Measurements from ENCODE around the gene NLRP6.

The NLRP6 gene

GRCh38 chr11:289398-289711 is 11.1 kb downstream of the NLRP6 start:
- Histone ChIP-seq H3K4me3 (ENCODE audit: low read length) (peak overlapping the region; percentile 85), H3K4me2 (ENCODE audit: low read length) (peak overlapping the region; percentile 97), H3K27me3 (ENCODE audit: low read depth, low read length) (peaks cover 9% of the 10 kb centered on the region; the same call in 1 of the 2 replicates), H3K27ac (ENCODE audit: low read length) (no peak overlapping the region), H3K36me3 (replicated peaks; ENCODE audit: low read depth, low read length) (peaks cover 10% of the 10 kb centered on the region), H4K20me1 (ENCODE audit: insufficient read depth, low read length) (no peaks in the 10 kb centered on the region), H2AFZ (ENCODE audit: low read depth, low read length) (no peak overlapping the region), H3K79me2 (ENCODE audit: low read length) (no peaks in the 10 kb centered on the region; the same call in 1 of the 2 replicates), H3K4me1 (ENCODE audit: low read length) (peaks cover 12% of the 10 kb centered on the region), H3K9me3 (ENCODE audit: insufficient read depth, low read length) (no peaks in the 10 kb centered on the region), H3K9ac (ENCODE audit: low read length) (peak overlapping the region; percentile 72)
- TF ChIP-seq EZH2phosphoT487 (IDR thresholded peaks at IDR 0.05; ENCODE audit: low read depth) = no peak
- TF ChIP-seq, protein P1, sequence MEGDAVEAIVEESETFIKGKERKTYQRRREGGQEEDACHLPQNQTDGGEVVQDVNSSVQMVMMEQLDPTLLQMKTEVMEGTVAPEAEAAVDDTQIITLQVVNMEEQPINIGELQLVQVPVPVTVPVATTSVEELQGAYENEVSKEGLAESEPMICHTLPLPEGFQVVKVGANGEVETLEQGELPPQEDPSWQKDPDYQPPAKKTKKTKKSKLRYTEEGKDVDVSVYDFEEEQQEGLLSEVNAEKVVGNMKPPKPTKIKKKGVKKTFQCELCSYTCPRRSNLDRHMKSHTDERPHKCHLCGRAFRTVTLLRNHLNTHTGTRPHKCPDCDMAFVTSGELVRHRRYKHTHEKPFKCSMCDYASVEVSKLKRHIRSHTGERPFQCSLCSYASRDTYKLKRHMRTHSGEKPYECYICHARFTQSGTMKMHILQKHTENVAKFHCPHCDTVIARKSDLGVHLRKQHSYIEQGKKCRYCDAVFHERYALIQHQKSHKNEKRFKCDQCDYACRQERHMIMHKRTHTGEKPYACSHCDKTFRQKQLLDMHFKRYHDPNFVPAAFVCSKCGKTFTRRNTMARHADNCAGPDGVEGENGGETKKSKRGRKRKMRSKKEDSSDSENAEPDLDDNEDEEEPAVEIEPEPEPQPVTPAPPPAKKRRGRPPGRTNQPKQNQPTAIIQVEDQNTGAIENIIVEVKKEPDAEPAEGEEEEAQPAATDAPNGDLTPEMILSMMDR (IDR thresholded peaks at IDR 0.05; ENCODE audit: low read depth, low read length) = no peak

DNA sequence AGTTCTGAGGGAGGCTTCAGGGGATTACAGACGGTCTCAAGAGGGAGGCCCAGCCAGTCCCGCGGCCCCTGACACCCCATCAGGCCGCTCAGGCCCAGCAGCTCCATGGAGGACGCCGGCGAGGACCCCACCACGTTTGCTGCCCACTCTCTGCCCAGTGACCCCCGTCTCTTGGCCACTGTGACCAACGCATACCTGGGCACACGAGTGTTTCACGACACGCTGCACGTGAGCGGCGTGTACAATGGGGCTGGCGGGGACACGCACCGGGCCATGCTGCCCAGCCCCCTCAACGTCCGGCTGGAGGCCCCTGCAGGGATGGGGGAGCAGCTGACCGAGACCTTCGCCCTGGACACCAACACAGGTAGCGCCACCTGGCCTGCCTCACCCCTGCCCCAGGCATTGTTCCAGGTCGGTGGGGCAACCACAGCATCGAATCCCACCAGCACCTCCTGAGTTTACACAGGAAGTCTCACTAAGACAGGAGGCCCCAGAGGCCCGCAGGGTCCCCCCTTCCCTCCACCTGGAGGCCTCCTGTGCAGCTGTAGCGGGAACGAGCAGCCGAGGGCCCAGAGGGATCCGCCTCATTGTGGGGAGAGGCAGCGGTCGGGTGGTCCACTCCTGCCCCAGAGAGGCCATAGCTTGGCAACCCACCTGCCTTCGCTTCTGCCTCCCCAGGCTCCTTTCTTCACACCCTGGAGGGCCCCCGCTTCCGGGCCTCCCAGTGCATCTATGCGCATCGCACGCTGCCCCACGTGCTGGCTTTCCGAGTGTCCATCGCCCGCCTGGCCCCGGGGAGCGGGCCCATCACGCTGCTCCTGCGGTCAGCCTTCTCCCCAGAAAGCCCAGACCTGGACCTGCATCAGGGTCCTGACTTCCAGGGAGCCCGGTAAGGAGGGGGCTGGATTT is 11.8 kb downstream of the NLRP6 start:
- TF ChIP-seq, protein P1 (IDR thresholded peaks at IDR 0.05; ENCODE audit: low read depth, low read length) = no peak
- no peak for TF ChIP-seq EZH2phosphoT487 (IDR thresholded peaks at IDR 0.05; ENCODE audit: low read depth)
- Histone ChIP-seq H2AFZ (ENCODE audit: low read depth, low read length) (no peak overlapping the region), H3K4me2 (ENCODE audit: low read length) (peak overlapping the region; percentile 97), H3K36me3 (replicated peaks; ENCODE audit: low read depth, low read length) (peaks cover 10% of the 10 kb centered on the region), H3K9ac (ENCODE audit: low read length) (peak overlapping the region; percentile 72), H3K79me2 (ENCODE audit: low read length) (no peaks in the 10 kb centered on the region; the same call in 1 of the 2 replicates), H3K4me3 (ENCODE audit: low read length) (peak overlapping the region; percentile 85), H3K27ac (ENCODE audit: low read length) (no peak overlapping the region), H3K9me3 (ENCODE audit: insufficient read depth, low read length) (no peaks in the 10 kb centered on the region), H3K27me3 (ENCODE audit: low read depth, low read length) (peaks cover 9% of the 10 kb centered on the region; the same call in 1 of the 2 replicates), H4K20me1 (ENCODE audit: insufficient read depth, low read length) (no peaks in the 10 kb centered on the region), H3K4me1 (ENCODE audit: low read length) (peaks cover 12% of the 10 kb centered on the region)

GRCh38 chr11:290621-291231 is 12.5 kb downstream of the NLRP6 start:
- Histone ChIP-seq H3K9ac (ENCODE audit: low read length) (no peak overlapping the region), H2AFZ (ENCODE audit: low read depth, low read length) (no peak overlapping the region)

More at GRCh38 chr11:290621-291231, 12.5 kb downstream of the NLRP6 start:
- Histone ChIP-seq H3K4me3 (ENCODE audit: low read length) (no peak overlapping the region), H3K9me3 (ENCODE audit: insufficient read depth, low read length) (no peaks in the 10 kb centered on the region), H3K4me2 (ENCODE audit: low read length) (no peak overlapping the region), H3K79me2 (ENCODE audit: low read length) (no peaks in the 10 kb centered on the region; the same call in 1 of the 2 replicates), H3K27me3 (ENCODE audit: low read depth, low read length) (peaks cover 9% of the 10 kb centered on the region; the same call in 1 of the 2 replicates), H3K27ac (ENCODE audit: low read length) (no peak overlapping the region), H3K4me1 (ENCODE audit: low read length) (peaks cover 12% of the 10 kb centered on the region), H4K20me1 (ENCODE audit: insufficient read depth, low read length) (no peaks in the 10 kb centered on the region), H3K36me3 (replicated peaks; ENCODE audit: low read depth, low read length) (peaks cover 10% of the 10 kb centered on the region)
- TF ChIP-seq, protein P1 (IDR thresholded peaks at IDR 0.05; ENCODE audit: low read depth, low read length) = no peak
- no peak for TF ChIP-seq EZH2phosphoT487 (IDR thresholded peaks at IDR 0.05; ENCODE audit: low read depth)

Data from OCI-LY3 (cell line).